ENCODE results near the gene DACT1.

The DACT1 gene

DNA sequence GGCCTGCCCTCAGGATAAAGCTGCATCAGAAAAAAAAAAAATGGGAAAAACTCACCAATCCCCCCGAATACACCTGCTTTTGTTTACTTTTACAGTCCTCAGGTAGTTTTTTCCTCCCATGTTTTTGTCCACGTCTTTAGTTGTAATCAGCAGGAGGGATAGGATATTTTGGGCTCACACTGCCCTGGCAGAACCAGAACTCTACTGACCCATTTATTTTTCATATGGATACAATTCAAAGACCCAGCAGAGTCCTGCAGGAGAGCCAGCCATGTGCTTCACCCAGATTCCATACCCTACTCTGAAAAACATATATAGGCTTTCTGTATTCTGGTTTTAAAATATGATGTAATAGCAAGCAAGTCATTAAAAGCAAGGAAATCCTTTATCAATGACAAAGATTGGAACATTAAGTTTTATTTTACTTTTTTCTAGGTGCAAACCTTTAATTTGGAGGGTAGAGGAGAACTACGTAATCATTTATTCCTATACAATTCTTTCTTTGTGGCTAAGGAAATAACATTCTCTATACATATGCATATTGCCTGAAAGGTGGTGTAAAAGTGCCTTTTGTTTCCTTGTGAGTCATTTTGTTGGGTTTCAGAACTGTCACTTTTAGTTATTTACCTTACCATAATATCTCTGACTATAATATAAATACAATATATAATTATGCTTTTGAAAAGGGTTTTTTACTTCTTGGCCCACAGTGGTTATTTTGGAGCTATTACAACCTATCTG lies 19.1 kb downstream of the DACT1 start:
- peaks cover 2% of the 10 kb centered on the region for H3K27me3 Mint-ChIP-seq (ENCODE audit: low read depth, poor library complexity)
- TF ChIP-seq, protein P1, sequence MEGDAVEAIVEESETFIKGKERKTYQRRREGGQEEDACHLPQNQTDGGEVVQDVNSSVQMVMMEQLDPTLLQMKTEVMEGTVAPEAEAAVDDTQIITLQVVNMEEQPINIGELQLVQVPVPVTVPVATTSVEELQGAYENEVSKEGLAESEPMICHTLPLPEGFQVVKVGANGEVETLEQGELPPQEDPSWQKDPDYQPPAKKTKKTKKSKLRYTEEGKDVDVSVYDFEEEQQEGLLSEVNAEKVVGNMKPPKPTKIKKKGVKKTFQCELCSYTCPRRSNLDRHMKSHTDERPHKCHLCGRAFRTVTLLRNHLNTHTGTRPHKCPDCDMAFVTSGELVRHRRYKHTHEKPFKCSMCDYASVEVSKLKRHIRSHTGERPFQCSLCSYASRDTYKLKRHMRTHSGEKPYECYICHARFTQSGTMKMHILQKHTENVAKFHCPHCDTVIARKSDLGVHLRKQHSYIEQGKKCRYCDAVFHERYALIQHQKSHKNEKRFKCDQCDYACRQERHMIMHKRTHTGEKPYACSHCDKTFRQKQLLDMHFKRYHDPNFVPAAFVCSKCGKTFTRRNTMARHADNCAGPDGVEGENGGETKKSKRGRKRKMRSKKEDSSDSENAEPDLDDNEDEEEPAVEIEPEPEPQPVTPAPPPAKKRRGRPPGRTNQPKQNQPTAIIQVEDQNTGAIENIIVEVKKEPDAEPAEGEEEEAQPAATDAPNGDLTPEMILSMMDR (IDR thresholded peaks at IDR 0.05), result no peak
- H3K27ac Mint-ChIP-seq, result no peak overlapping the region
- no peak for DNase-seq
- peaks cover 18% of the 10 kb centered on the region for H3K9me3 Mint-ChIP-seq
- H3K36me3 Mint-ChIP-seq (ENCODE audit: low read depth), result peaks cover 27% of the 10 kb centered on the region
- H3K4me3 Mint-ChIP-seq, result no peak overlapping the region
- H3K4me1 Mint-ChIP-seq, result peaks cover 9% of the 10 kb centered on the region

DNA sequence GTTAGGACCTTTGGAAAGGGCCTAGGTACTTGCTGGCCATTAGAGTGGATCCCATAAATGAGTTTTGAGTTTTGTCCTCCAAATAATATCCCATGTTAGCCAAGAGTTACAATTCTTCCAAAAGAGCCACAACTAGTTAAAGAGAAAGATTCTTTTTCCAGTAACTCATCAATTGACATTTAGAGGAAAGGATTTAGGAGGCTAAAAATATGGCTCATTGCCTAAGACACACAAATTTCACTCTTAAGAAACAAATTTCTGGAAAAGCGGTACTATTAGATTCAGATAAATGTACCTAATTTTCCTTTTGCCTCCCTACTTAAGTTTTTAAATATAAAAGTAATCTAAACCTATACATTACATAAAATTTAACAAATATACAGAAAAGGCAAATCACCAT lies 21.3 kb downstream of the DACT1 start:
- H3K9me3 Mint-ChIP-seq, result peaks cover 18% of the 10 kb centered on the region
- H3K36me3 Mint-ChIP-seq (ENCODE audit: low read depth), result peaks cover 19% of the 10 kb centered on the region
- peaks cover 2% of the 10 kb centered on the region for H3K27me3 Mint-ChIP-seq (ENCODE audit: low read depth, poor library complexity)
- no peak for DNase-seq
- peaks cover 32% of the 10 kb centered on the region for H3K4me1 Mint-ChIP-seq
- TF ChIP-seq, protein P1 (IDR thresholded peaks at IDR 0.05), result no peak
- H3K4me3 Mint-ChIP-seq, result no peak overlapping the region
- no peak overlapping the region for H3K27ac Mint-ChIP-seq

DNA sequence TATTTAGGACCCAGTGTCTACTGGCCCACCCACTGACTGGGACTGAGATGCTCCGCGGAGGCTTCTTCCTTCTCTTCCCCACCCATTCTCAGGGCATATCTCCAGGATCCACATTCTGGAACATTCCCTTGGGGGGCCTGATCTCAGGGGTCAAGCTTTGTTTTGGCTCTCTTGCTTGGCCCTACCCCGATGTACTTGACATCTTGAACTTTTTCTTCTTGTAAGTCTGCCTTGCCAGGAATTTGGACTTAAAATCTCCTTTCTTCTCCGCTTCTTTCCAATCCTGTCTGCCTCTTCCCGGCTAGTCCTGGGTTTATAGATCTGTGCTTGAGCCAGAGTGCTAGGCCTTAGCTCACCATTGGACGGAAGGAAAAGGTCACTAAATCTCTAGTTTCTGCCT lies 22.1 kb downstream of the DACT1 start:
- H3K9me3 Mint-ChIP-seq, result peaks cover 16% of the 10 kb centered on the region
- no peak overlapping the region for H3K4me3 Mint-ChIP-seq
- H3K4me1 Mint-ChIP-seq, result peaks cover 39% of the 10 kb centered on the region
- TF ChIP-seq, protein P1 (IDR thresholded peaks at IDR 0.05), result no peak
- peaks cover 6% of the 10 kb centered on the region for H3K27me3 Mint-ChIP-seq (ENCODE audit: low read depth, poor library complexity)
- H3K36me3 Mint-ChIP-seq (ENCODE audit: low read depth), result peaks cover 16% of the 10 kb centered on the region
- no peak for DNase-seq
- H3K27ac Mint-ChIP-seq, result no peak overlapping the region

DNA sequence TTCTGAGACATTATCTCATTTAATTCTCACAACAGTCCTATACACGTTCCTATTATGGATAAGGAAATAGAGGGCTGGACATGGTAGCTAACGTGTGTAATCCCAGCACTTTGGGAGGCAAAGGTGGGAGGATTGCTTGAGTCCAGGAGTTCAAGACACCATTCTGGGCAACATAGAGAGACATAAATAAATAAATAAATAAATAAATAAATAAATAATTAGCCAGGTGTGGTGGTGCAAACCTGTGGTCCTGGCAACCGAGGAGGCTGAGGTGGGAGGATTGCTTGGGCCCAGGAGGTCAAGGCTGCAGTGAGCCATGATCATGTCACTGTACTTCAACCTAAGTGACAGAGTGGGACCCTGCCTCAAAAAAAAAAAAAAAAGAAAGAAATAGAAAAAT lies 22.6 kb downstream of the DACT1 start:
- Mint-ChIP-seq H3K27ac (no peak overlapping the region), H3K27me3 (ENCODE audit: low read depth, poor library complexity) (peaks cover 6% of the 10 kb centered on the region), H3K4me3 (no peak overlapping the region), H3K9me3 (peaks cover 12% of the 10 kb centered on the region), H3K4me1 (peaks cover 42% of the 10 kb centered on the region), H3K36me3 (ENCODE audit: low read depth) (peaks cover 11% of the 10 kb centered on the region)
- TF ChIP-seq, protein P1 (IDR thresholded peaks at IDR 0.05), result no peak
- DNase-seq, result no peak

DNA sequence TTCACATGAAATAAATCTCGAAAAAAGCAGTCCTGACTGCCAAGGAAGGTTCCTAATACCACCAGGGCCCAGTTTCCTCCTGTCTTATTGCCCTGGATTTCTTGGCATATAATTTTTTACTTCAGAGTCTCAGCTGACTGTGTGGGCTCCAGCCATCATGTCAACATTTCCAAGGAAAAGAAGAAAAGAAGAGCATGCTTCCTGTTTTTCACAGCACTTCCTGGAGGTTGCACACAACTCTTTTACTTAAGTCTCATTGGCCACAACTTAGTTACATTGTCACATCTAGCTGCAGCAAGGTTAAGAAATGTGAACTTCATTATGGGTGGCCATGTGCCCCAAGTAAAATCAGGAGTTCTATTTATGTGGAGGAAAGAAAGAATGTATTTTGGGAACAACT lies 24.3 kb downstream of the DACT1 start:
- Mint-ChIP-seq H3K4me1 (peaks cover 58% of the 10 kb centered on the region), H3K9me3 (no peaks in the 10 kb centered on the region), H3K27ac (no peak overlapping the region), H3K4me3 (no peak overlapping the region), H3K36me3 (ENCODE audit: low read depth) (no peaks in the 10 kb centered on the region), H3K27me3 (ENCODE audit: low read depth, poor library complexity) (peaks cover 6% of the 10 kb centered on the region)
- DNase-seq, result no peak
- TF ChIP-seq, protein P1 (IDR thresholded peaks at IDR 0.05), result no peak

DNA sequence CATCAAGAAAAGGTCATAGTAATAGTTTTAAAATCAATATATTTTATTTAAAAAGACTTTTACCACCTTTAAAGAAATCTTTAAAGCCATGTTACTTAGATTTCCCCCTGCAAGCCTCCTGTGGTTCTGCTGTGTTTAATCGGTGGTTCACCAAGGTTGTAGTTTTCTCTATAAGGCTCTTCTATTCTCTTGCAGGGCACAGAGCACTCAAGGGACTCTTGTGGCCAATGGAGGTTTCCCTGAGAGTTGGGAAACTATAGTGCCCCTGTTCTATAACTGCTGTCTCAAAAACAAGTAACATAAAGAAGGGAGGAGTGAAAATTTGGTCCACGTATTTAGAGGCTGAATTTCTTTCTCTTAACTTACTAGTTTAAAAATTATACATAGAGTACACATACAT lies 25.0 kb downstream of the DACT1 start:
- H3K27me3 Mint-ChIP-seq (ENCODE audit: low read depth, poor library complexity), result peaks cover 6% of the 10 kb centered on the region
- no peak overlapping the region for H3K4me3 Mint-ChIP-seq
- no peaks in the 10 kb centered on the region for H3K36me3 Mint-ChIP-seq (ENCODE audit: low read depth)
- no peak for DNase-seq
- H3K4me1 Mint-ChIP-seq, result peaks cover 65% of the 10 kb centered on the region
- no peak overlapping the region for H3K27ac Mint-ChIP-seq
- TF ChIP-seq, protein P1 (IDR thresholded peaks at IDR 0.05), result no peak
- no peaks in the 10 kb centered on the region for H3K9me3 Mint-ChIP-seq

Data from nephron progenitor cell (in vitro differentiated cells).